GM19395 (cell line): Measurements from ENCODE around the gene MYL9.

Experiments
- ATAC-seq: cut with Tn5 transposase; IDR thresholded peaks from one replicate; pipeline ENCODE4 v1.9.1; 2021; ENCODE audit warnings: mild to moderate bottlenecking, moderate library complexity; ENCODE audit not compliant: unreplicated experiment

Gene MYL9

DNA sequence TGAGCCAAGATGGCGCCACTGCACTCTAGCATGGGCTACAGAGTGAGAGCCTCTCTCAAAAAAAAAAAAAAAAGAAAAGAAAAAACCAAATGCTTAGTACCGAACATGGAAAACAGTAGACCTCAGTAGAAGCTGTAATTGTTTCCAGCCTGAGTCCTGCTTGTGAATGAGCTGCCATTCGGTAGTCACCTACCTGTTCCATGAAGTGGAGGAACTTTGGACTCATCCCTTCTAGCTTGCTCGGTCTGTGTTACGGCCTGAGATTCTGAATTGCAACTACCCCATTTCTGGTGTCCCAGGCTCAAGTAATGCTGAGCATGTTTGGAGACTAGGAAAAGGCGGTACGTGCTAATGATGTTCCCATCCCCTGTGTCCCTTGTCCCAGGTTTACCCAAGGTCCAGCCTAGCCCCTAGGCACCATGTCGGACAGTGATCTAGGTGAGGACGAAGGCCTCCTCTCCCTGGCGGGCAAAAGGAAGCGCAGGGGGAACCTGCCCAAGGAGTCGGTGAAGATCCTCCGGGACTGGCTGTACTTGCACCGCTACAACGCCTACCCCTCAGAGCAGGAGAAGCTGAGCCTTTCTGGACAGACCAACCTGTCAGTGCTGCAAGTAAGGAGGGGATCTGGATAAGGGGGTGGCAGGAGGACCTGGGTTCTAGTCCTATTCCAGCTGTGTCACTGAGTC is 37.2 kb downstream of the MYL9 start:
- ATAC-seq = no peak

DNA sequence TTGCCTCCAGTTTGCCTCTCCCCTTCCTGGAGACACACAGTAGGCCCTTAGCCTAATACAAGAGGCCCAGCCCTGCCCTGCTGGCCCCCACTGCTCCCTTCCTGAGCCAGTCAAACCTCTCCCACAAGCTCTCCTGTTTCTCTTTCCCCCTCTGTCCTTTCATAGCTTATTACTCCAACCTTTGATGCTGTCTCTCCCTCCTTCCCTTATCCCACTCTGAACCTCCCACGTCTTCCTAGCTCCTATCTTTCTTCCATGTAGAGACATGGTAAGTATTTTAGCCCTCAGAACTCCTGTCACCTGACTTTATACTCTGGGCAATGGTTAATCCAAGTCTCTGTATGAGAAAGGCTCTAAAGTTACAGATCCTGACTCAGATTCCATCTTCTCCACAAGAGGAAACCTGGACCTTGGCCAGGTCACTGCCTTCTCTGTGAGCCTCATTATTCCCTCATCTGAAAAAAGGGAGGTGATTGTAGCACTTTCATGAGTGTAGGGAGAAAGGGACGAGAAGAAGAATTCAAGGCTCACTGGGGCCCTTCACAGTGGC is 38.8 kb downstream of the MYL9 start:
- no peak for ATAC-seq

DNA sequence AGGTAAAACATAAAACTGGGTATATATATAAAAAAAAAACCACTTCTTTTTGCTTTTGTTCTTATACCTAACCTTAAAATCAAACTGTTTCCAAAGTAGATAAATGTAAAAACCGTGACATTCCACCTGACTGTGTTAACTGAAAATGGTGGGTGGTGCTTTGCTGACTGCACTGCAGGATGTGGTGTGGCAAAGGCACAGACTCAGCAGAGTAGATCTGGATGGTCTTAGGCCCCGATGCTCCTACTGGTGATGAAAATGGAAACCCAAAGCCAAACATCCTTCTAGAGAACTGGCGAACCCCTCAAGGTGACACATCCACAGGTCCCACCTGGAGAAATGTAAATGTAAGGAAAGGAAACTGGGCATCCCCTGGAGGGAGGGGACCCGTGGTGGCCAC is 41.0 kb downstream of the MYL9 start:
- no peak for ATAC-seq

DNA sequence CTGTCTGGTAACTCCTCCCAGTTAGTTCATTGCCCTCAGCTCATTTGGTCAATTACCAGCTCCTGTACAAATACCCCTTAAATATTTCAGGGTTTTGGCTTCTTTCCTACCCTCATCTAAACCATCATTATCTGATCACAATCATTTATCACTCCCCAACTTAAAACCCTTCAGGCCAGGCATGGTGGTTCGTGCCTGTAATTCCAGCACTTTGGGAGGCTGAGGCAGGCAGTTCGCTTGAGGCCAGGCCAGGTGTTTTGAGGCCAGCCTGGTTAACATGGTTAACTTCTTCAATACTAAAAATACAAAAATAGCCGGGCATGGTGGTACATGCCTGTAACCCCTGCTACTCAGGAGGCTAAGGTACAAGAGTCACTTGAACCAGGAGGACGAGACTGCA is 41.5 kb downstream of the MYL9 start:
- ATAC-seq = no peak

DNA sequence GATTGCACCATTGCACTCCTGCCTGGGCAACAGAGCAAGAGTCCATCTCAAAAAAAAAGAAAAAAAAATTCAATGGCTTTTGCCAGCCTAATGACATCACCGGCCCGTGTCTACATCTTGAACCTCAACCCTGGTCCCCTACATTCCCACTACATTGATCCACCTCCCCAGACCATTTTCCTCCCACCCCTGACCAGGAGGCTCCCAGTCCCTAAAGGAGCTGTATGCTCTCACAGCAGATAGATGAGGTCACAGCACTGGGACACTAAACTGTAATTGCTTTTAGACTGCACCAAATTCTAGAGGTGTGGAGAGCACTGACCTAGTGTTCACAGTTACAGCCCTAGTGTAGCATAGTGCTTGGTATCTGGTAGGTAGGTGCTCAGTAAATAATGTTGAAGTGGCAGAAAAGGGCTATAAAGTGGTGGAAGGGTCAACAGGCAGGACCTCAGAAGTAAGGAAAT is 42.7 kb downstream of the MYL9 start:
- ATAC-seq = no peak

DNA sequence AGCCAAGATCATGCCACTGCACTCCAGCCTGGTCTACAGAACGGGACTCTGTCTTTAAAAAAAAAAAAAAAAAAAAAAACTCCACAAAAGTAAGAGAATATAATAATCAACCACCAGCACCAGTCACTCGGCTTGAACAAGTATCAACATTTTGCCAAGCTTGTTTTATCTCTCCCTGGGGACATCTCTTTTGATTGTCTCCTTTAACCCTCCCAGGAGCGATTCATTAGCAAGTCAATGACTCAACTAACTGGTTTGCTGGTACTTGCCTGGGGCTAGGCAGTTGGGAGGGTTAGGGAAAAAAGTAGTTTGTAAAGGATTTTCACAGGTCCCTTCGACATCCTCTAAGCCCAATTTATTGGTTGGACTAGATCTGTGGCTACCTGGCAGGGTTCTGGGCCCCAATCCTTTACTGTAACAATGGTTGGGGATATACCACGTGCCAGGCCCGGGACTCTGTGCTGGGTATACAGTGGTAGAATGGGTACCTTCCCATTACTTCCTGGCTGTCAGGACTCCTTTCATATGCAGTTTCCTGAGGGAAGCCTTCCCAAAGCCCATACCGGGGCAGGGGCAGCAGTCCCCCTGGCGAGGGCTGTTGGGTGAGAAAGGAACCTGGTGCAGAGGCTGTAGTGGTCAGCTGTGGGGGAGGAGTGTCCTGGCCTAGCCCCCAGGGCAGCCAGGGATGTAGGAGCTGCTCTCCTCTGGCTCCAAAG is 44.2 kb downstream of the MYL9 start:
- no peak for ATAC-seq

DNA sequence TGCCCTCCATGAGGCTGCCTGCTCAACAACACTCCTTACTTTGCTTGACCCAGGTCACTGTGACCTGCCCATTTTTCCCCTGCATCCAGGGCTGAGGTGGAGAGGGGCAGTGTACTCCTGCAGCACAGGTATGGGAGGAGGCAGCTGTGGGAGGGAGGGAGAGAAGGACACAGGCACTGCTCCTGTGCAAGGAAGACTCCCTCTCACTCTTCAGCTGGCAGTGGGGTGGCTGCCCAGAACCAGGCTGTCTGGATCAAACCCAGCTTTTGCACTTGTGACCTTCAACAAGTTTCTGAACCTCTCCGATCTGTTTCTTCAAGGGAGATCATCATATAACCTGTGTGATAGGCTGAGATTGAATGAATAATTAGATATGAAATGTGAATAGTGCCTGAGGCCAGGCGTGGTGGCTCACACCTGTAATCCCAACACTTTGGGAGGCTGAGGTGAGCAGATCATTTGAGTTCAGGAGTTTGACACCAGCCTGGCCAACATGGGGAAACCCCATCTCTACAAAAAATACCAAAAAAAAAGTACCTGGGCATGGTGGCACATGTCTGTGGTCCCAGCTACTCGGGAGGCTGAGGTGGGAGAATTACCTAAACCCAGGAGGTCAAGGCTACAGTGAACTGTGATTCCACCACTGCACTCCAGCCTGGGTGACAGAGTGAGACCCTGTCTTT is 46.2 kb downstream of the MYL9 start:
- ATAC-seq = no peak

DNA sequence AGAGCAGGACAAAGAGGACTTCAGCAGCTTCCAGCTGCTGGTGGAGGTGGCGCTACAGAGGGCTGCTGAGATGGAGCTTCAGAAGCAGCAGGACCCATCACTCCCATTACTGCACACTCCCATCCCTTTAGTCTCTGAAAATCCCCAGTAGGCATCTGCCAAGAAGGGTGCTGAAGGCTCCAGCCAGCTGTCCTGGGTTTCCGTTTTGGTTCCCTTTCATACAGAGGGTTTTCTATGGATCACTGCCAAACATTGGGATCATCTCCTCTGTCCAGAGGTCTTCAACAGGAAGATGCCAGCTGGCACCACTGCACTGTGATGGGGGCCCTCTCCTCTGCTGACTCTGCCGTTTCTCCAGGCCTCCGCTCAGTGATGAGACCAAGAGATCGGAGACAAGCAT is 50.0 kb downstream of the MYL9 start:
- no peak for ATAC-seq

DNA sequence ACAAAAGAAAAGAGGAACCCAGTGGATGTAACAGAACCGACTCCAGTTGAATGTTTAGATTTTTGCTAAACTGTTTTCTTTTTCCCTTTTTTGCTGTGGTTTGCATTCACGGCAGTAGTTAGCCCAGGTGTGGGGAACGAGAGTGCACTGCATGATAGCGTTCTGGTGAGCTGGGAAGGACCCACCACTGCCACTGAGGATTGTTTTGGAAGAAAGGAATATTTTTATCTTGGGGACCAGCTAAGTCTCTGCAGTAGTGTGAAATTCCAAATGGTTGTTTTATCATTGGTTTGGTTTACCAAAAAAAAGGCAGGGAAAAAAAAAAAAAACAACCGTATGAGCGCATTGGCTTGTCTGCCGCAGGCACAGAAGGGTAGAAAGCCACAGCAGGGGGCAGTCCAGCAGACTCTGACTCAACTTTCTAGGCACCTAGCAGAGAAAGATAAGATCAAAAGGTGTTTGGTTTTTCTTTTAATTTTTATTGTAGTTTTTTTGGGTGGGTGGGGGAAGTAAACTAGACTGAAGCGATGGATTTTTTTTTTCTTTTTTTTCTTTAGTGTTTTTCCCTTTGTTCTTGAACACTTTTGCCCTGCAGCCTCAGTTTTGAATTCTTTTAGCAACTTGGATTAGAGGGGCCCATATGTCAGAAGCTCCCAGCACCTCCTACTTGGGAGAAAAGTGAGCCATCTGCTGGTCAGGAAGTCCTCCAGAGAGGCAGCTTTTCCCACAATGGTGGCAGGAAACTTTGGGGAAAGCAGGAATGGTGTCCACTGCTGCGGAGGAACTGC is 50.7 kb downstream of the MYL9 start:
- no peak for ATAC-seq

DNA sequence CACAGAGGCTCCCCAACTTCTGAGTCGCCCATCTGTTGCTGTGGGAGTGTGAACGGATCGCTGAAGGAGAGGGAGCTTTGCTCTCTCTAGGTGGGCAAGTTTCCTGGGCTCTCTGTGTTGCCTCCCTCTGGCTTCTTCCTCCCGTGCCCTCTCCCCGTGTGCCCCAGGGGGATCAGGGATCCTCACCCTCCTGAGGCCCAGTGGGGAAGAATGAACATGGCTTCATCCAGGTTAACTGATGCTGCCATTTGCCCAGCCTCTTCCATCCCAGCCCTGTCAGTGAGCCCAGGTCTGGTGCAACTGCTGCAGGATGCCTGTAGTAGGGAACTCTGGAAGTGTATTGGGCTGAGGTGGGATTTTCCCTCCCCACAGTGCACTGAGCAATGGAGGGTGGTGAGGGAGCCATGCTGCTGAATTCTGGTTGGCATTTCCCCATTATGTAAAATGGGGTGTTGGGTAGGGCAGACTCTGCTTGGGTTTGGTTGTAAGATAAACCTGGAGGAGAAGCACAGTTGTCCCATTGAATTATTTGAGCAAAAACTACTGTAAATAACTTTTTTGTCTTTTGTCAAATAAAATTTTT is 52.1 kb downstream of the MYL9 start:
- ATAC-seq = no peak

DNA sequence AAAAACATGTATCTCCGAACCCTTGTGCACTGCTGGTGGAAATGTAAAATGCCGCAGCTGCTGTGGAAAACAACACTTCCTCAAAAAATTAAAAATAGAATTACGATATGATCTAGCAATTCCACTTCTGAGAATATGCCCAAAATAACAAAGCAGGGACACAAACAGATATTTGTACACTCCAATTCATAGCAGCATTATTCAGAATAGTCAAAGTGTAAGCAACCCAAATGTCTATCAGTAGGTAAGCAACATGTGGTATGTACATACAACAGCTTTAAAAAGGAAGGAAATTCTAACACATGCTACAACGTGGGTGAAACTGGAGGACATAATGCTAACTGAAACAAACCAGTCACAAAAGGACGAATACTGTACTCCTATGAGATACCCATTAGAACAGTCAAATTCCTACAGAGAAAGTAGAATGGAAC is 58.6 kb downstream of the MYL9 start:
- no peak for ATAC-seq
